Left renal pelvis (tissue), 4 donors: ENCODE results near the gene LUC7L3. TPM values are rescaled to one million over a fixed set of nuclear protein-coding genes. Genes with fewer than 3 reads are reported as not detected.

ENCODE experiments used
- DNase-seq, 4 donors: peaks; one replicate each; pipeline ENCODE4 v3.0.0-alpha.2; 2013; ENCODE audit warnings: low read depth in 4 of 4, low spot score in 3 of 4
- polyA plus RNA-seq, 4 donors: library from polyadenylated mRNA; unstranded; fragments of 120-200 nt; gene quantifications; one replicate each; pipeline ENCODE4 v1.2.1, GENCODE V29; 2013; ENCODE audit not compliant: insufficient read length in 4 of 4

LUC7L3 gene
- polyA plus RNA-seq, 4 donors, result 490 to 744 (median 572) TPM

GRCh38 chr17:50749245-50749644 lies 29.8 kb downstream of the LUC7L3 start:
- DNase-seq, result no peak

GRCh38 chr17:50754521-50754920 lies 35.1 kb downstream of the LUC7L3 start:
- DNase-seq, result no peak

- no peak for DNase-seq
These were observed 39.1 kb downstream of the LUC7L3 start for GRCh38 chr17:50758524-50758923.

GRCh38 chr17:50758989-50759544 lies 39.7 kb downstream of the LUC7L3 start:
- no peak for DNase-seq

GRCh38 chr17:50762177-50762576 lies 42.8 kb downstream of the LUC7L3 start:
- DNase-seq, result no peak

- no peak for DNase-seq
These were observed 44.5 kb downstream of the LUC7L3 start for GRCh38 chr17:50763716-50764475.

- DNase-seq, result no peak
These were observed 45.3 kb downstream of the LUC7L3 start for GRCh38 chr17:50764734-50765149.

GRCh38 chr17:50765454-50766221 lies 46.2 kb downstream of the LUC7L3 start:
- DNase-seq, result no peak

- DNase-seq, result no peak
These were observed 47.0 kb downstream of the LUC7L3 start for GRCh38 chr17:50766222-50767023.

GRCh38 chr17:50767030-50767429 lies 47.6 kb downstream of the LUC7L3 start:
- no peak for DNase-seq

GRCh38 chr17:50767446-50767845 lies 48.0 kb downstream of the LUC7L3 start, which contains the start of gene ANKRD40CL:
TSS of gene ANKRD40CL (minus strand) at chr17:50767518. CDS start at chr17:50766913, 605 bp downstream.
- DNase-seq, result no peak

- no peak for DNase-seq
These were observed 49.0 kb downstream of the LUC7L3 start for GRCh38 chr17:50768346-50768761.

GRCh38 chr17:50769884-50770283 lies 50.5 kb downstream of the LUC7L3 start:
- no peak for DNase-seq

- no peak for DNase-seq
These were observed 50.9 kb downstream of the LUC7L3 start for GRCh38 chr17:50770346-50770745.

GRCh38 chr17:50771991-50772785 lies 52.8 kb downstream of the LUC7L3 start:
- no peak for DNase-seq

GRCh38 chr17:50774225-50774803 lies 54.9 kb downstream of the LUC7L3 start:
- no peak for DNase-seq

- DNase-seq, result no peak
These were observed 56.5 kb downstream of the LUC7L3 start for GRCh38 chr17:50775926-50776325.

GRCh38 chr17:50778471-50778870 lies 59.1 kb downstream of the LUC7L3 start:
- DNase-seq, result no peak

GRCh38 chr17:50778988-50779387 lies 59.6 kb downstream of the LUC7L3 start:
- no peak for DNase-seq
